ENCODE results near the gene FNIP1.

- TF ChIP-seq POLR2A (IDR thresholded peaks at IDR 0.05) = no peak
- no peak for TF ChIP-seq POLR2AphosphoS5 (IDR thresholded peaks at IDR 0.05)
Measured at GRCh38 chr5:131766689-131767088, 30.1 kb downstream of the FNIP1 start.

All from transverse colon (tissue), 3 donors.